SKM-1 (cell line): ENCODE data around the gene CLTC.
A peak's percentile ranks its signal among the peaks of the same experiment; 100 is the strongest.

Source experiments
- DNase-seq: peaks from one replicate; lab custom pipeline; 2025; ENCODE audit not compliant: unreplicated experiment; lab: John Stamatoyannopoulos, UW

Gene CLTC

GRCh38 chr17:59678918-59679317 is 59.2 kb downstream of the CLTC start:
- no peak for DNase-seq

GRCh38 chr17:59680314-59680713 is 60.6 kb downstream of the CLTC start:
- no peak for DNase-seq

- DNase-seq = no peak
Measured at GRCh38 chr17:59683283-59683682, 63.6 kb downstream of the CLTC start.

GRCh38 chr17:59684967-59685366 is 65.3 kb downstream of the CLTC start:
- DNase-seq = no peak

- DNase-seq = no peak
Measured at GRCh38 chr17:59688008-59688407, 68.3 kb downstream of the CLTC start.

- no peak for DNase-seq
Measured at GRCh38 chr17:59688496-59688895, 68.8 kb downstream of the CLTC start.

- no peak for DNase-seq
Measured at GRCh38 chr17:59693582-59693981, 73.9 kb downstream of the CLTC start.

- DNase-seq = no peak
Measured at GRCh38 chr17:59694344-59694743, 74.6 kb downstream of the CLTC start.

- no peak for DNase-seq
Measured at GRCh38 chr17:59695945-59696681, 76.4 kb downstream of the CLTC start.

- no peak for DNase-seq
Measured at GRCh38 chr17:59696682-59697277, 77.1 kb downstream of the CLTC start.

GRCh38 chr17:59698143-59698542 is 78.4 kb downstream of the CLTC start:
- DNase-seq = no peak

- DNase-seq = no peak
Measured at GRCh38 chr17:59699218-59699617, 79.5 kb downstream of the CLTC start.

- no peak for DNase-seq
Measured at GRCh38 chr17:59699786-59700185, 80.1 kb downstream of the CLTC start.

- no peak for DNase-seq
Measured at GRCh38 chr17:59702304-59702703, 82.6 kb downstream of the CLTC start.

GRCh38 chr17:59707149-59707970 is 87.7 kb downstream of the CLTC start, which contains the start of the genes PTRH2 and VMP1:
Gene PTRH2, minus strand, starts transcription at chr17:59707430. Its CDS starts 9,452 bp downstream, at chr17:59697978.
Gene VMP1, plus strand, starts transcription at chr17:59707654. Its CDS starts 23,793 bp downstream, at chr17:59731447.
- peak; percentile 99 for DNase-seq

GRCh38 chr17:59707971-59708430 is 88.3 kb downstream of the CLTC start:
- no peak for DNase-seq

- DNase-seq = no peak
Measured at GRCh38 chr17:59711936-59712335, 92.2 kb downstream of the CLTC start.

GRCh38 chr17:59712862-59713261 is 93.2 kb downstream of the CLTC start:
- DNase-seq = peak; percentile 4

GRCh38 chr17:59714255-59714654 is 94.6 kb downstream of the CLTC start:
- no peak for DNase-seq

- DNase-seq = no peak
Measured at GRCh38 chr17:59716427-59716826, 96.7 kb downstream of the CLTC start.

- no peak for DNase-seq
Measured at GRCh38 chr17:59719526-59719925, 99.8 kb downstream of the CLTC start.

- no peak for DNase-seq
Measured at GRCh38 chr17:59722623-59723022, 102.9 kb downstream of the CLTC start.
